B cell (primary cell): ENCODE measurements around the gene NTPCR. TPM values are rescaled to one million over a fixed set of nuclear protein-coding genes. Genes with fewer than 3 reads are reported as not detected.

Experiments
- ATAC-seq: fragments of 200-7000 bp; cut with Tn5 transposase; one replicate; pipeline ENCODE4 v1.10.0; 2021; ENCODE audit warnings: low read depth, mild to moderate bottlenecking, moderate number of reproducible peaks, moderate library complexity
- CTCF ChIA-PET: fragments of 350-600 bp; sonication (Branson Sonifier 250); formaldehyde crosslinking; loops from one replicate; lab custom pipeline; 2021; ENCODE audit warnings: antibody characterized with exemption, inconsistent platforms; lab: Charles Lee
- POLR2A ChIA-PET: fragments of 350-600 bp; sonication (Branson Sonifier 250); formaldehyde crosslinking; loops from one replicate; lab custom pipeline; 2021; ENCODE audit warnings: antibody characterized with exemption; lab: Charles Lee
- DNase-seq: peaks from one replicate; pipeline ENCODE4 v3.0.0; 2013
- H2AFZ ChIP-seq: 2 replicates; pipeline ENCODE4 v1.6.1; 2012; ENCODE audit warnings: mild to moderate bottlenecking, low read depth, low read length; ENCODE audit not compliant: insufficient read depth, poor library complexity, severe bottlenecking
- H3K27ac ChIP-seq, 2 donors: 1 replicate in 1 of 2; 2 replicates in 1 of 2; pipeline ENCODE4 v1.5.1; 2012 to 2013; ENCODE audit warnings: low read length in 2 of 2, mild to moderate bottlenecking in 2 of 2, moderate library complexity in 1 of 2
- H3K27me3 ChIP-seq, 4 experiments: fragments of 200-600 bp in 1 of 4; sonication (generic) in 1 of 4; replicated peaks in 1 of 4; 1 replicate in 2 of 4; 2 replicates in 2 of 4; pipeline versions ENCODE4 v1.6.1 to v1.7.0; 2013 to 2016; ENCODE audit warnings: low read length in 3 of 4, mild to moderate bottlenecking in 2 of 4, mixed read lengths in 1 of 4, moderate library complexity in 1 of 4; ENCODE audit not compliant: insufficient read depth in 4 of 4, control insufficient read depth in 3 of 4; ENCODE audit errors: control extremely low read depth in 1 of 4
- H3K36me3 ChIP-seq, 2 experiments: replicated peaks in 1 of 2; 1 replicate in 1 of 2; 2 replicates in 1 of 2; pipeline versions ENCODE4 v1.6.1 to v1.7.1; 2013; ENCODE audit warnings: low read length in 1 of 2; ENCODE audit not compliant: insufficient read depth in 2 of 2, control insufficient read depth in 1 of 2; ENCODE audit errors: control extremely low read depth in 1 of 2, extremely low read depth in 1 of 2
- H3K4me1 ChIP-seq, 2 donors: fragments of 200-600 bp in 1 of 2; sonication (generic) in 1 of 2; 1 replicate in 1 of 2; 2 replicates in 1 of 2; pipeline versions ENCODE4 v1.5.1 to v1.6.1; 2013 to 2017; ENCODE audit warnings: low read length in 2 of 2; ENCODE audit not compliant: control insufficient read depth in 2 of 2, insufficient read depth in 2 of 2
- H3K4me2 ChIP-seq: replicated peaks from 2 replicates; pipeline ENCODE3; 2012; ENCODE audit warnings: mild to moderate bottlenecking, low read depth, low read length; ENCODE audit not compliant: poor library complexity, severe bottlenecking
- H3K4me3 ChIP-seq, 5 experiments: fragments of 200-600 bp in 1 of 5; sonication (generic) in 1 of 5; 1 replicate in 3 of 5; 2 replicates in 2 of 5; pipeline versions ENCODE4 v1.5.1 to v1.7.0; 2011 to 2016; ENCODE audit warnings: low read length in 4 of 5, mild to moderate bottlenecking in 4 of 5, low read depth in 2 of 5, control low read depth in 1 of 5, moderate library complexity in 1 of 5; ENCODE audit not compliant: insufficient read depth in 1 of 5; ENCODE audit errors: control extremely low read depth in 1 of 5, extremely low read depth in 1 of 5
- H3K79me2 ChIP-seq: fragments of 200-600 bp; sonication (generic); one replicate; pipeline ENCODE4 v1.6.0; 2016; ENCODE audit warnings: low read length; ENCODE audit not compliant: control insufficient read depth, insufficient read depth
- H3K9ac ChIP-seq: fragments of 200-600 bp; sonication (generic); 2 replicates; pipeline ENCODE4 v1.6.1; 2017; ENCODE audit warnings: mild to moderate bottlenecking, low read length, moderate library complexity
- H3K9me3 ChIP-seq, 3 donors: one replicate each; pipeline versions ENCODE4 v1.6.1 to v1.7.1; 2013; ENCODE audit warnings: low read length in 2 of 3; ENCODE audit not compliant: control insufficient read depth in 2 of 3, insufficient read depth in 1 of 3; ENCODE audit errors: control extremely low read depth in 1 of 3
- H4K20me1 ChIP-seq: 2 replicates; pipeline ENCODE4 v1.6.0; 2012; ENCODE audit warnings: mild to moderate bottlenecking, low read length; ENCODE audit not compliant: insufficient read depth, control insufficient read depth, poor library complexity, severe bottlenecking
- H3K27ac Mint-ChIP-seq: one replicate; pipeline ENCODE4 v1.8.0; 2021; ENCODE audit warnings: mixed read lengths
- H3K27me3 Mint-ChIP-seq: one replicate; pipeline ENCODE4 v1.8.0; 2021; ENCODE audit warnings: mixed read lengths
- H3K4me1 Mint-ChIP-seq: one replicate; pipeline ENCODE4 v1.8.0; 2021; ENCODE audit warnings: mixed read lengths
- H3K4me3 Mint-ChIP-seq: one replicate; pipeline ENCODE4 v1.8.0; 2021; ENCODE audit warnings: mixed read lengths
- H3K9me3 Mint-ChIP-seq: one replicate; pipeline ENCODE4 v1.8.0; 2022; ENCODE audit warnings: mixed read lengths; ENCODE audit not compliant: insufficient read depth
- CTCF ChIP-seq: fragments of 200-600 bp; IDR thresholded peaks from one replicate; pipeline ENCODE4 v1.8.0; 2022; ENCODE audit warnings: antibody characterized with exemption, mild to moderate bottlenecking
- EZH2 ChIP-seq: IDR thresholded peaks from 2 replicates; pipeline ENCODE4 v1.6.1; 2012; ENCODE audit warnings: borderline replicate concordance, low read depth, mild to moderate bottlenecking, moderate library complexity, low read length; ENCODE audit not compliant: insufficient read depth, poor library complexity, severe bottlenecking
- WGBS: methylation state at CpG from one replicate; pipeline ENCODE4 v1.1.5; 2013; ENCODE audit warnings: missing lambda C conversion rate; ENCODE audit not compliant: insufficient coverage; 5-methylcytosine and 5-hydroxymethylcytosine counted together
- intact Hi-C: fragments of 100-400 bp; cut with micrococcal nuclease; formaldehyde crosslinking; loops from one replicate; pipeline ENCODE4 v1.10.0; 2022
- polyA plus RNA-seq: library from polyadenylated mRNA; depleted of rRNA; stranded (reverse); fragments of >200 nt; gene quantifications from 2 replicates; pipeline ENCODE4 v1.2.3, GENCODE V29; 2012
- total RNA-seq, 2 donors: library from RNA; stranded (reverse); fragments of 120-200 nt in 1 of 2; gene quantifications; 1 replicate in 1 of 2; 2 replicates in 1 of 2; pipeline versions ENCODE4 v1.2.3 to v1.2.4, GENCODE V29; 2013 to 2022

Gene NTPCR
- total and polyA plus RNA-seq, 2 donors (not counting 1 experiment from before 2014, with no cell fraction given), result 7.6 to 16.5 TPM

GRCh38 chr1:233016798-233017197, 66.4 kb downstream of the NTPCR start:
- Histone ChIP-seq H3K9me3 (peaks cover 0 to 2% (median 0%) of the 10 kb centered on the region in 3 donors), H3K27me3 (no peaks in the 10 kb centered on the region), H3K4me1 (no peaks in the 10 kb centered on the region), H3K4me3 (no peak overlapping the region), H3K9ac (no peak overlapping the region), H3K4me2 (no peak overlapping the region), H3K79me2 (no peaks in the 10 kb centered on the region), H3K36me3 (peaks cover 0 to 2% of the 10 kb centered on the region in 2 experiments), H4K20me1 (no peaks in the 10 kb centered on the region), H3K27ac (no peak overlapping the region), H2AFZ (no peak overlapping the region)
- Mint-ChIP-seq H3K9me3 (no peaks in the 10 kb centered on the region), H3K4me1 (no peaks in the 10 kb centered on the region), H3K27ac (no peak overlapping the region), H3K27me3 (no peaks in the 10 kb centered on the region), H3K4me3 (no peak overlapping the region)
- ATAC-seq (no peak), DNase-seq (no peak)
- ChIA-PET CTCF (no interaction called here), POLR2A (no interaction called here)
- WGBS, result 93% methylated on average over 2 of the region's 6 CpGs
- intact Hi-C loops, result no loop called here
- no peak for TF ChIP-seq CTCF

- no peak overlapping the region for H3K4me3 Mint-ChIP-seq
- no peak overlapping the region for H2AFZ ChIP-seq
- 100% methylated on average over 2 of the region's 3 CpGs for WGBS
- DNase-seq (no peak), ATAC-seq (no peak)
- H3K27ac Mint-ChIP-seq, result no peak overlapping the region
- no peaks in the 10 kb centered on the region for H3K4me1 ChIP-seq
- peaks cover 0 to 2% of the 10 kb centered on the region in 2 experiments for H3K36me3 ChIP-seq
- CTCF ChIA-PET, result no interaction called here
- no peak for TF ChIP-seq EZH2
- TF ChIP-seq CTCF, result no peak
- no peaks in the 10 kb centered on the region for H3K4me1 Mint-ChIP-seq
- POLR2A ChIA-PET, result no interaction called here
- no peak overlapping the region for H3K4me3 ChIP-seq
- H3K27me3 ChIP-seq, result no peaks in the 10 kb centered on the region
- H3K4me2 ChIP-seq, result no peak overlapping the region
- H4K20me1 ChIP-seq, result no peaks in the 10 kb centered on the region
- H3K79me2 ChIP-seq, result no peaks in the 10 kb centered on the region
- intact Hi-C loops, result no loop called here
- no peak overlapping the region for H3K9ac ChIP-seq
- H3K27ac ChIP-seq, result no peak overlapping the region
- H3K9me3 Mint-ChIP-seq, result no peaks in the 10 kb centered on the region
- H3K9me3 ChIP-seq, result peaks cover 0 to 2% (median 0%) of the 10 kb centered on the region in 3 donors
- no peaks in the 10 kb centered on the region for H3K27me3 Mint-ChIP-seq
Observed at GRCh38 chr1:233019083-233019482, 68.7 kb downstream of the NTPCR start.
